H1 (cell line): ENCODE data around the gene PSORS1C1. TPM values are rescaled to one million over a fixed set of nuclear protein-coding genes. Genes with fewer than 3 reads are reported as not detected.
A peak's percentile ranks its signal among the peaks of the same experiment; 100 is the strongest.

ENCODE experiments used
- CTCF ChIA-PET: fragments of 300-600 bp; sonication (Branson Sonifier 250); formaldehyde crosslinking; loops from one replicate; lab custom pipeline; 2021; ENCODE audit not compliant: partially characterized antibody; lab: Charles Lee
- POLR2A ChIA-PET: fragments of 300-600 bp; sonication (Branson Sonifier 250); formaldehyde crosslinking; loops from one replicate; lab custom pipeline; 2021; ENCODE audit warnings: inconsistent platforms; ENCODE audit not compliant: partially characterized antibody; lab: Charles Lee
- DNase-seq, 2 experiments: peaks; one replicate each; pipeline versions ENCODE4 v3.0.0 to v3.0.0-alpha.2; 2010 to 2022; ENCODE audit warnings: low spot score in 2 of 2, low read depth in 1 of 2, mixed read lengths in 1 of 2
- FAIRE-seq: peaks from 2 replicates; lab custom pipeline; 2011; peaks lifted over from hg19 to GRCh38; lab: Jason Lieb, UNC
- H2AFZ ChIP-seq: 2 replicates; pipeline ENCODE4 v1.8.1; 2012; ENCODE audit warnings: low read length, inconsistent platforms
- H2AK5ac ChIP-seq: 2 replicates; pipeline ENCODE4 v1.6.1; 2013; ENCODE audit warnings: low read depth, low read length
- H2BK120ac ChIP-seq: replicated peaks from 2 replicates; pipeline ENCODE3; 2013; ENCODE audit warnings: low read depth, low read length, inconsistent platforms
- H2BK12ac ChIP-seq: 2 replicates; pipeline ENCODE4 v1.6.1; 2013; ENCODE audit warnings: low read depth, low read length
- H2BK15ac ChIP-seq: 2 replicates; pipeline ENCODE4 v1.6.1; 2013; ENCODE audit warnings: low read length
- H2BK20ac ChIP-seq: 2 replicates; pipeline ENCODE4 v1.6.1; 2013; ENCODE audit warnings: low read length
- H2BK5ac ChIP-seq: 2 replicates; pipeline ENCODE4 v1.6.1; 2013; ENCODE audit warnings: low read depth, low read length
- H3K14ac ChIP-seq: 2 replicates; pipeline ENCODE4 v1.6.1; 2013; ENCODE audit warnings: inconsistent platforms; ENCODE audit not compliant: insufficient read length
- H3K18ac ChIP-seq: 2 replicates; pipeline ENCODE4 v1.6.1; 2013; ENCODE audit warnings: low read length; ENCODE audit errors: extremely low read depth
- H3K23ac ChIP-seq: 2 replicates; pipeline ENCODE4 v1.6.1; 2013; ENCODE audit warnings: inconsistent platforms; ENCODE audit not compliant: insufficient read length
- H3K23me2 ChIP-seq: 2 replicates; pipeline ENCODE4 v1.6.1; 2013; ENCODE audit warnings: low read depth, low read length
- H3K27ac ChIP-seq: 2 replicates; pipeline ENCODE4 v1.6.1; 2011; ENCODE audit warnings: low read depth, low read length, inconsistent platforms
- H3K27me3 ChIP-seq, 4 experiments: replicated peaks in 1 of 4; 1 replicate in 1 of 4; 2 replicates in 3 of 4; pipeline versions ENCODE4 v1.6.1 to v1.8.1; 2011 to 2013; ENCODE audit warnings: low read length in 3 of 4, mild to moderate bottlenecking in 3 of 4, inconsistent platforms in 2 of 4, mixed read lengths in 2 of 4, moderate library complexity in 1 of 4; ENCODE audit not compliant: control insufficient read depth in 3 of 4, insufficient read depth in 3 of 4; ENCODE audit errors: extremely low read depth in 1 of 4
- H3K36me3 ChIP-seq, 4 experiments: 2 replicates each; pipeline versions ENCODE4 v1.6.1 to v1.8.1; 2011 to 2013; ENCODE audit warnings: mild to moderate bottlenecking in 4 of 4, low read length in 3 of 4, moderate library complexity in 2 of 4, control low read depth in 1 of 4, inconsistent platforms in 1 of 4; ENCODE audit not compliant: insufficient read depth in 4 of 4, control insufficient read depth in 2 of 4
- H3K4ac ChIP-seq: replicated peaks from 2 replicates; pipeline ENCODE3; 2013; ENCODE audit warnings: low read length, low read depth, mixed read lengths, inconsistent platforms; ENCODE audit not compliant: insufficient read length
- H3K4me1 ChIP-seq, 4 experiments: replicated peaks in 1 of 4; 1 replicate in 1 of 4; 2 replicates in 3 of 4; pipeline versions ENCODE4 v1.6.1 to v1.8.1; 2011 to 2013; ENCODE audit warnings: low read length in 3 of 4, inconsistent platforms in 2 of 4, mixed read lengths in 1 of 4; ENCODE audit not compliant: insufficient read depth in 4 of 4, control insufficient read depth in 3 of 4
- H3K4me2 ChIP-seq, 2 experiments: 2 replicates each; pipeline versions ENCODE4 v1.6.1 to v1.8.1; 2011 to 2013; ENCODE audit warnings: low read depth in 2 of 2, low read length in 2 of 2, control low read depth in 1 of 2, inconsistent platforms in 1 of 2, mild to moderate bottlenecking in 1 of 2; ENCODE audit not compliant: insufficient read depth in 1 of 2
- H3K4me3 ChIP-seq, 4 experiments: fragments of 200-600, 300-600 bp in 1 of 4; sonication (generic), shearing (Covaris generic), sonication (Bioruptor Twin) in 1 of 4; 2 replicates each; pipeline versions ENCODE4 v1.5.1 to v1.8.1; 2011 to 2016; ENCODE audit warnings: low read length in 4 of 4, low read depth in 3 of 4, control low read depth in 2 of 4, inconsistent platforms in 2 of 4, mild to moderate bottlenecking in 2 of 4, mixed read lengths in 1 of 4, moderate library complexity in 1 of 4; ENCODE audit not compliant: insufficient read depth in 2 of 4; ENCODE audit errors: extremely low read depth in 1 of 4
- H3K56ac ChIP-seq: replicated peaks from 2 replicates; pipeline ENCODE3; 2013; ENCODE audit warnings: low read depth, mild to moderate bottlenecking, mixed read lengths, low read length, inconsistent platforms; ENCODE audit not compliant: insufficient read length
- H3K79me1 ChIP-seq: 2 replicates; pipeline ENCODE4 v1.6.1; 2013; ENCODE audit warnings: low read depth, low read length, control low read depth
- H3K79me2 ChIP-seq, 2 experiments: 2 replicates each; pipeline versions ENCODE4 v1.6.1 to v1.8.1; 2012 to 2013; ENCODE audit warnings: low read length in 2 of 2, mild to moderate bottlenecking in 2 of 2, inconsistent platforms in 1 of 2; ENCODE audit not compliant: insufficient read depth in 2 of 2, control insufficient read depth in 1 of 2
- H3K9ac ChIP-seq, 4 experiments: replicated peaks in 1 of 4; 1 replicate in 1 of 4; 2 replicates in 3 of 4; pipeline versions ENCODE4 v1.6.1 to v1.8.1; 2011 to 2013; ENCODE audit warnings: low read depth in 3 of 4, low read length in 3 of 4, control low read depth in 2 of 4, mild to moderate bottlenecking in 2 of 4, moderate library complexity in 2 of 4, inconsistent platforms in 1 of 4; ENCODE audit errors: extremely low read depth in 1 of 4
- H3K9me3 ChIP-seq, 2 experiments: 2 replicates each; pipeline versions ENCODE4 v1.6.1 to v1.8.1; 2012 to 2013; ENCODE audit warnings: mild to moderate bottlenecking in 2 of 2, moderate library complexity in 2 of 2, control low read depth in 1 of 2, inconsistent platforms in 1 of 2, low read depth in 1 of 2, low read length in 1 of 2, mixed read lengths in 1 of 2; ENCODE audit not compliant: insufficient read depth in 2 of 2
- H4K20me1 ChIP-seq, 2 experiments: replicated peaks in 1 of 2; 2 replicates each; pipeline versions ENCODE3 to v1.8.1; 2011 to 2013; ENCODE audit warnings: inconsistent platforms in 2 of 2, low read length in 2 of 2, mild to moderate bottlenecking in 1 of 2; ENCODE audit not compliant: insufficient read depth in 2 of 2, control insufficient read depth in 1 of 2
- H4K5ac ChIP-seq: 2 replicates; pipeline ENCODE4 v1.6.1; 2013; ENCODE audit warnings: low read length, low read depth, mixed read lengths, inconsistent platforms; ENCODE audit not compliant: insufficient read length
- H4K8ac ChIP-seq: 2 replicates; pipeline ENCODE4 v1.8.0; 2013; ENCODE audit warnings: mild to moderate bottlenecking, moderate library complexity, low read length, inconsistent platforms; ENCODE audit not compliant: insufficient read depth; ENCODE audit errors: extremely low read depth
- H4K91ac ChIP-seq: replicated peaks from 2 replicates; pipeline ENCODE3; 2013; ENCODE audit warnings: low read length, mixed read lengths, inconsistent platforms; ENCODE audit not compliant: insufficient read length
- SAP30 ChIP-seq: fragments of 300-600 bp; sonication (generic); IDR thresholded peaks from 2 replicates; pipeline ENCODE4 v1.7.1; 2012; ENCODE audit warnings: low read length, moderate library complexity, mild to moderate bottlenecking, inconsistent platforms; ENCODE audit not compliant: insufficient read depth, insufficient replicate concordance
- SIRT6 ChIP-seq: IDR thresholded peaks from one replicate; pipeline ENCODE4 v1.7.1; 2012; ENCODE audit warnings: low read length, inconsistent platforms
- SUZ12 ChIP-seq: fragments of 200-600 bp; sonication (generic); IDR thresholded peaks from 2 replicates; pipeline ENCODE4 v1.6.1; 2012; ENCODE audit warnings: mild to moderate bottlenecking, inconsistent platforms, low read length, moderate library complexity, mixed read lengths
- WGBS, 2 experiments: shearing (Covaris generic) in 1 of 2; methylation state at CpG; one replicate each; pipeline versions ENCODE4 v1.1.6 to v1.1.7; 2013 to 2015; ENCODE audit warnings: low lambda C conversion rate in 2 of 2, mixed read lengths in 2 of 2, inconsistent platforms in 1 of 2, low coverage in 1 of 2, missing lambda C conversion rate in 1 of 2; ENCODE audit not compliant: insufficient replicate concordance in 2 of 2, insufficient coverage in 1 of 2, insufficient read length in 1 of 2; ENCODE audit errors: extremely low coverage in 1 of 2, missing lambda C conversion rate in 1 of 2; 5-methylcytosine and 5-hydroxymethylcytosine counted together
- polyA plus RNA-seq, 7 experiments: library from polyadenylated mRNA; depleted of rRNA in 3 of 7; stranded (reverse) in 5 of 7; unstranded in 2 of 7; fragments of >200 nt in 5 of 7; fragments of 200-250 nt in 2 of 7; gene quantifications; 1 replicate in 5 of 7; 2 replicates in 1 of 7; 4 replicates in 1 of 7; pipeline versions ENCODE4 v1.2.1 to v1.2.3, GENCODE V29; 2011 to 2013; ENCODE audit warnings: missing spikeins in 2 of 7, mixed read lengths in 2 of 7
- total RNA-seq: library from RNA; stranded (reverse); fragmentation: NEBNext Ultra II Directional; extraction: Animal tissue kit (Norgen Biotek cat#: 25700); gene quantifications from 2 replicates; pipeline ENCODE4 v1.2.1, GENCODE V29; 2021

The PSORS1C1 gene
- total and polyA plus RNA-seq, 2 of the 8 experiments (the other 6 are each of a cell fraction or from before 2014, with no cell fraction given): 0.12 to 0.52 TPM

DNA sequence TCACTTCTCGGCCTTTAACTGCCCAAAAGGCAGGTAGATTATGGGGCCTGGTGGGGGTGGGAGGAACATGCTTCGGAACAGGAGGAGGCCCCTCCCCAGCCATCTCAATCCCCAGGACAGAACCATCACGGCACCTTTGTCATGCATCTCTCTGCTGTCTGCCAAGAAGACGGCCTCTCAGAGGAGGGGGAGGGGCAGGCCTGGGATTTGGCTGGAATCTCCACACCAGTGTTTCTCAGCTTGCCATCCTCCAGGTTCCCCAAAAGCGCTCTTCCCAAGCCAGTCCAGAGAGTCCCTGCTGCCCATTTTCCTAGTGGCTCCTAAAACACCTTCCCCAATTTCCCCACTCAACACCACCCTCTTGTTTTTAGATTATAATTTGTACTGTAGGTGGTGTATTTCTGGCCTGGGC is 58.4 kb downstream of the PSORS1C1 start:
- peak overlapping the region; percentile 97 for H2AK5ac ChIP-seq
- H3K27me3 ChIP-seq: no peaks in the 10 kb centered on the region
- H3K79me2 ChIP-seq: peaks cover 19 to 60% of the 10 kb centered on the region in 2 experiments
- peak overlapping the region; percentile 44 to 62 (median 55) for H3K4me3 ChIP-seq
- H2BK12ac ChIP-seq: peak overlapping the region; percentile 95
- no peaks in the 10 kb centered on the region for H3K9me3 ChIP-seq
- ChIA-PET CTCF (interaction anchor here (1.3 to 5.9 kb wide), 7 partner anchors 11 to 194 kb away, joined by 4 to 36 read pairs (median 12); partner anchors contain the start of genes PSORS1C1, PSORS1C2 and TCF19), POLR2A (interaction anchor here (0.8 to 68.5 kb wide), 8 partner anchors 4 to 706 kb away, joined by 3 to 2251 read pairs (median 5); partner anchors contain the start of genes CCHCR1, CDSN, MICA and POU5F1)
- peaks cover 13% of the 10 kb centered on the region for H3K23me2 ChIP-seq
- no peak overlapping the region for H3K23ac ChIP-seq
- peak overlapping the region; percentile 92 for H3K27ac ChIP-seq
- H2BK15ac ChIP-seq: peak overlapping the region; percentile 9; the same call in 1 of the 2 replicates
- peak overlapping the region; percentile 88; the same call in 1 of the 2 replicates for H2BK20ac ChIP-seq
- H3K4me2 ChIP-seq: peak overlapping the region; percentile 83 to 89
- H4K91ac ChIP-seq: peak overlapping the region; percentile 99
- DNase-seq: peak; percentile 87 to 90
- no peaks in the 10 kb centered on the region for H3K36me3 ChIP-seq
- H3K79me1 ChIP-seq: peaks cover 6% of the 10 kb centered on the region
- peak overlapping the region; percentile 63; the same call in 1 of the 2 replicates for H4K8ac ChIP-seq
- H2AFZ ChIP-seq: no peak overlapping the region
- no peak overlapping the region for H3K14ac ChIP-seq
- H4K5ac ChIP-seq: peak overlapping the region; percentile 77
- 4% methylated on average over 5 of the region's 5 CpGs; no CpG with 5 or more reads in 1 of the 2 experiments for WGBS, 2 experiments
- H4K20me1 ChIP-seq: peaks cover 7 to 9% of the 10 kb centered on the region in 2 experiments
- peak; percentile 94 for FAIRE-seq
- peak overlapping the region; percentile 97 for H3K18ac ChIP-seq
- H3K9ac ChIP-seq: peak overlapping the region in 3 of 4 experiments; percentile 66 to 83 (median 73); a peak in 6 of 7 replicates
- H2BK120ac ChIP-seq: peak overlapping the region; percentile 96
- H3K4me1 ChIP-seq: peaks cover 22 to 43% (median 32%) of the 10 kb centered on the region in 4 experiments
- peak overlapping the region; percentile 95 for H3K4ac ChIP-seq
- H2BK5ac ChIP-seq: peak overlapping the region; percentile 100
- peak overlapping the region; percentile 65 for H3K56ac ChIP-seq
- TF ChIP-seq SIRT6: no peak
- peak; percentile 46 for TF ChIP-seq SAP30
- no peak for TF ChIP-seq SUZ12
